Osteocyte (in vitro differentiated cells): ENCODE measurements around the gene MEA1. TPM values are rescaled to one million over a fixed set of nuclear protein-coding genes. Genes with fewer than 3 reads are reported as not detected.

Experiments
- DNase-seq: peaks from one replicate; pipeline ENCODE4 v3.0.0; 2021; ENCODE audit warnings: mixed read lengths; ENCODE audit not compliant: unreplicated experiment; ENCODE audit errors: extremely low spot score
- H3K27ac Mint-ChIP-seq: one replicate; pipeline ENCODE4 v1.8.0; 2021; ENCODE audit warnings: mild to moderate bottlenecking, mixed read lengths; ENCODE audit not compliant: unreplicated experiment
- H3K27me3 Mint-ChIP-seq: one replicate; pipeline ENCODE4 v1.8.0; 2021; ENCODE audit warnings: mixed read lengths; ENCODE audit not compliant: unreplicated experiment
- H3K36me3 Mint-ChIP-seq: one replicate; pipeline ENCODE4 v1.8.0; 2021; ENCODE audit warnings: mixed read lengths; ENCODE audit not compliant: unreplicated experiment
- H3K4me1 Mint-ChIP-seq: one replicate; pipeline ENCODE4 v1.8.0; 2021; ENCODE audit warnings: mixed read lengths; ENCODE audit not compliant: unreplicated experiment
- H3K4me3 Mint-ChIP-seq: one replicate; pipeline ENCODE4 v1.8.0; 2021; ENCODE audit warnings: mild to moderate bottlenecking, moderate library complexity, mixed read lengths; ENCODE audit not compliant: unreplicated experiment
- H3K9me3 Mint-ChIP-seq: one replicate; pipeline ENCODE4 v1.8.0; 2021; ENCODE audit warnings: mixed read lengths; ENCODE audit not compliant: unreplicated experiment
- total RNA-seq: library from RNA; stranded (reverse); gene quantifications from 2 replicates; pipeline ENCODE4 v1.2.1, GENCODE V29; 2021
- TF ChIP-seq, protein P1 (sequence below): fragments of 200-600 bp; sonication (generic); IDR thresholded peaks from 2 replicates; pipeline ENCODE4 v1.5.0; 2021; ENCODE audit warnings: antibody characterized with exemption, mild to moderate bottlenecking, moderate library complexity

The MEA1 gene
- total RNA-seq, 1 donor from 2014 or later = 67.8 TPM

DNA sequence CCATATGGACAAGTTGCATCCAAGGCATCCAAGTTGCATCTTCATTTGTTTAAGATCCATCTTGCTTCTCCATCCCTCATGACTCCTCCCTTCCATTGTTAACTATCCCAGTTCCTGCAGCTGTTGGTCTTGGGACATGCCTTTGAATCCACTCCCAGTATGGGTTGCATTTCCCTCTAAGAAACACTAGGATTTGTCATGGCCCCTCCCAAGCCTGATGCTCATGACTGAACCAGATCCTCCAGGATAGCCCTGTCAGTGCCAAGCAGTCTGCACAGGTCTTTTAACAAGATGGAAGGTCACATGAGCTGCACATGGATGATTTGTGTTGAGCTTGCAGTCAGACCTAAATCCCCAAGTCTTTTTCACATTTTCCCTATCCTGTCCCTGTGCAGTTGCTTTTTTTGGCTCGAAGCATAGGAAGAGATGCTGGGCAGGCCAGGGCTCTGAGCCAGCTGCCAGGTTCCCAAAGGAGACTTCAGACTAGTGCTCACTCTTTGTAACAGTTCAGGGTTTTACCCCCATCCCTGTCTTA, 25.2 kb downstream of the MEA1 start:
- no peak for DNase-seq
- peaks cover 12% of the 10 kb centered on the region for H3K36me3 Mint-ChIP-seq
- TF ChIP-seq, protein P1, sequence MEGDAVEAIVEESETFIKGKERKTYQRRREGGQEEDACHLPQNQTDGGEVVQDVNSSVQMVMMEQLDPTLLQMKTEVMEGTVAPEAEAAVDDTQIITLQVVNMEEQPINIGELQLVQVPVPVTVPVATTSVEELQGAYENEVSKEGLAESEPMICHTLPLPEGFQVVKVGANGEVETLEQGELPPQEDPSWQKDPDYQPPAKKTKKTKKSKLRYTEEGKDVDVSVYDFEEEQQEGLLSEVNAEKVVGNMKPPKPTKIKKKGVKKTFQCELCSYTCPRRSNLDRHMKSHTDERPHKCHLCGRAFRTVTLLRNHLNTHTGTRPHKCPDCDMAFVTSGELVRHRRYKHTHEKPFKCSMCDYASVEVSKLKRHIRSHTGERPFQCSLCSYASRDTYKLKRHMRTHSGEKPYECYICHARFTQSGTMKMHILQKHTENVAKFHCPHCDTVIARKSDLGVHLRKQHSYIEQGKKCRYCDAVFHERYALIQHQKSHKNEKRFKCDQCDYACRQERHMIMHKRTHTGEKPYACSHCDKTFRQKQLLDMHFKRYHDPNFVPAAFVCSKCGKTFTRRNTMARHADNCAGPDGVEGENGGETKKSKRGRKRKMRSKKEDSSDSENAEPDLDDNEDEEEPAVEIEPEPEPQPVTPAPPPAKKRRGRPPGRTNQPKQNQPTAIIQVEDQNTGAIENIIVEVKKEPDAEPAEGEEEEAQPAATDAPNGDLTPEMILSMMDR = no peak
- H3K27ac Mint-ChIP-seq = no peak overlapping the region
- H3K4me1 Mint-ChIP-seq = peaks cover 39% of the 10 kb centered on the region
- no peaks in the 10 kb centered on the region for H3K9me3 Mint-ChIP-seq
- H3K27me3 Mint-ChIP-seq = no peaks in the 10 kb centered on the region
- no peak overlapping the region for H3K4me3 Mint-ChIP-seq

DNA sequence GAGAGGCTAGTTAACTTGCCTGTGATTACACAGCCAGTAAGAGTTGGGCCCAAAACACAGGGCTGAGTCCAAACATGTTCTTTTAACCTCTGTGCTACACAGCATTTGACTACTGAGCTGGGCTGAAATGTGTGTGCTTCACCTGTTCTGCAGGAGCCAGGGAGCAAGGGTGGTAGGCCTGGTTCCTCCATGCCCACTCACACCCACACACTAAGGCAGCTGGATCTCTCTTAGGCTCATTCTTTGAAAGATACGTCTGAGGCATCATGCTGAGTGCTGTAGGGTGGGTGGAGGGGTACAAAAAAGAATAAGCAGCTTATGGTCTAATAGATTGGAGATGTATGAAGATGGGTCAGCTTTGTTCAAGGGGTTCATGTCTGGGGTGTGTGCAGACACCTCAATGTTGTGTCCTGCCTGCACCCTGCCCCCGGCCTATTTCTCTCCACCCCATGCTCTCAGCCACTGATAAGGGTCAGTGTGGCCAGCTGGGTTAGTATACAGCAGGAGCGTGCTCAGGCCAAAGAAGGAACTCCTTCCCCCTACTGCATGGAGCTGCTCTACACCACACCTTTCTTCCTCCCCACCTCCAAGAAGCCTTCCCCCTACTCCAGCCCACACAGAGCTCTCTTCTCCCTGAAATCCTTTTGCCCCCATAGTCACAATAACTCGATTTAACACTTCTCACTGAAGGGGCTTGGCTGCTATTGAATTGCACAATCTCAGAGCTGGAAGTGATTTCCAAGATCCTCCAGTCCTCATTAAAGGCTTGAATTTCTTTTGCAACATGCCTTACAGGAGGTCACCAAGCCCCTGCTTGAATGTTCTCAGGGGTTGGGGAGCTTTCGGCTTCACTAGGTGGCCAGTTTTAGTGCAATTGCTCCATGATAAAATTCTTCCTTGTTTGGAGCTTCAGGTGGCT, 26.0 kb downstream of the MEA1 start:
- no peak for DNase-seq
- Mint-ChIP-seq H3K27me3 (no peaks in the 10 kb centered on the region), H3K9me3 (no peaks in the 10 kb centered on the region), H3K4me1 (peaks cover 41% of the 10 kb centered on the region), H3K4me3 (no peak overlapping the region), H3K27ac (no peak overlapping the region), H3K36me3 (peaks cover 12% of the 10 kb centered on the region)
- TF ChIP-seq, protein P1 = no peak

DNA sequence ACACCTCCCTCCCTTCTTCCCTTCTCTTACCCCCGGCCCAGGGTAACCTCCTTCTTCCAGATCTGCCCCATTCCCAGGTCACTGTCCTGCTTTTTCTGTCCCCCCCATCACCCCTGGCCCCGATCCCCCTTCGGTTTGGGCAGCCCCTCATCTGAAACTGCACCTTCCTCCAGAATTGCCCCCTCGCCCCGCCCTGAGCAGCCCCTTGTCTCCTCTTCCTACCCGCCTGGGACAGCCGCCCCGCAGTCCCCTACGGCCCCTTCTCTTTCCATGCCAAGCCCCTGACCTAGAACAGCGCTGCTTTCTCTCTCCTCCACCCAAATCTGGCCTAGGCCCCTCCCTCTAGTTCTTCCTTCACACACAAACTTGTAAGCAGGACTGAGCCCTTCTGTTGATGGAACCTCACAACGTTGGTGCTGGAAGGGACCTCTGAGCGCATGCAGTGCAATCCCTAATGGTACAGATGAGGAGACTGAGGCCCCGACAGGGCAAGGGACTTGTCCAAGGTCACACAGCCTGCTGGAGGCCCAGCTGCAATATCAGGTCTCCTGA, 28.7 kb downstream of the MEA1 start:
- DNase-seq = no peak
- Mint-ChIP-seq H3K4me3 (peak overlapping the region; percentile 89), H3K4me1 (peaks cover 42% of the 10 kb centered on the region), H3K36me3 (peaks cover 7% of the 10 kb centered on the region), H3K27ac (peak overlapping the region; percentile 76), H3K27me3 (no peaks in the 10 kb centered on the region), H3K9me3 (no peaks in the 10 kb centered on the region)
- TF ChIP-seq, protein P1 = no peak

DNA sequence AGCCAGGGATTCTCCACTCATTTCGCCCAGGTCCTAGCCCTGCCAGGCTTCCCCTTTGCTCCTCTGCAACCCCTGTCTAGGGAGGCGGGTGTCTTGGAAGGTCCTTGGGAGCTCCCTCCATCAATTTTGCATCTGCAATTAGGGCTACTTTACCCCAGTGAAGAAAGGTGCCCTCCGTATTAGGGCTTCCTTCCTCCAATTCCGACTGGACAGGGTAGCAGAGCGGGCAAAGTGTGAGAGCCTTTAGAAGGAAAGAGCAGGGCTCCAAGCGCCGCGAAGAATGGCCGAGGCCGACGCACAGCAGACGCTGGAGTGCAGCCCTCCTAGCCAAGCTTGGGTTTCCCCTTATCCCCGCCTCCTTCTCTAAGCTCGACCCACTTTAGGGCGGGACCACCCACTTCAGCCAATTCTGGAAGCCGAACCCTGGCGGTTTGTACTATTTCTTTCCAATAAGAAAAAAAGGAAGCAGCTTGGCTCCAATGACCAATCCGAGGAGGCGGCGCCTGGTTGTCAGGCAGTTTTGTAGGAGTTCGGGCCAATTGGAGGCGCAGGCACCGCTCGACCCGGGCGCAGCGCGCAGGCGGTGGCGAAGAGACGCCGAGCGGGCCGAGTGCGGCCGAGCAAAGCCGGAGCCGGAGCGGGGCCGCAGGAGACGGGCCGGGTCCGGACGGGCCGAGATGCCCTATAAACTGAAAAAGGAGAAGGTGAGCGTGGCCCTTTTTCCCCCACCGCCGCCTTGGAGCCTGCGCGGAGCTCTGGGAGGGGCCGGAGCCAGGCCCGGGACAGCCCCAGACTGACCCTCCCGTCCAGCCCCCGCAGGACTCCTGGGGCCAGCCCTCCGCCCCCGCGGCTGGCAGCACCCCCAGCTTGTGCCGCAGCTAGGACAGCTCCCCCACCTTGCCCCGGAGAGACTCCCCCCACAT, 29.5 kb downstream of the MEA1 start, which contains the start of gene PPP2R5D:
TSS of gene PPP2R5D (plus strand) at position 570 of the 923 bp plus-strand sequence. CDS start at position 678, 108 bp downstream.
- no peaks in the 10 kb centered on the region for H3K9me3 Mint-ChIP-seq
- H3K27ac Mint-ChIP-seq = peak within 1 kb of the TSS; percentile 92
- H3K36me3 Mint-ChIP-seq = peaks cover 2% of the 10 kb centered on the region
- peaks cover 49% of the 10 kb centered on the region for H3K4me1 Mint-ChIP-seq
- H3K27me3 Mint-ChIP-seq = no peaks in the 10 kb centered on the region
- peak; percentile 98 for DNase-seq
- TF ChIP-seq, protein P1 = no peak
- peak within 1 kb of the TSS; percentile 89 for H3K4me3 Mint-ChIP-seq
